HUES6 (cell line): ENCODE measurements around the gene CNTNAP5.

Experiments
- H3K27ac ChIP-seq: 2 replicates; pipeline ENCODE4 v1.7.0; 2013; ENCODE audit warnings: low read depth, mild to moderate bottlenecking, low read length, inconsistent platforms
- H3K27me3 ChIP-seq: 2 replicates; pipeline ENCODE4 v1.6.1; 2013; ENCODE audit warnings: low read length; ENCODE audit not compliant: control insufficient read depth, insufficient read depth
- H3K36me3 ChIP-seq: 2 replicates; pipeline ENCODE4 v1.6.1; 2013; ENCODE audit warnings: low read length; ENCODE audit not compliant: control insufficient read depth, insufficient read depth
- H3K4me1 ChIP-seq: 2 replicates; pipeline ENCODE4 v1.6.1; 2013; ENCODE audit warnings: low read length; ENCODE audit not compliant: control insufficient read depth, insufficient read depth
- H3K4me3 ChIP-seq: 2 replicates; pipeline ENCODE4 v1.5.1; 2013; ENCODE audit warnings: low read depth, low read length
- H3K9ac ChIP-seq: one replicate; pipeline ENCODE4 v1.6.1; 2013; ENCODE audit warnings: mild to moderate bottlenecking, low read length
- H3K9me3 ChIP-seq: 2 replicates; pipeline ENCODE4 v1.6.1; 2013; ENCODE audit warnings: low read depth, low read length; ENCODE audit not compliant: control insufficient read depth, insufficient read depth

CNTNAP5 gene

DNA sequence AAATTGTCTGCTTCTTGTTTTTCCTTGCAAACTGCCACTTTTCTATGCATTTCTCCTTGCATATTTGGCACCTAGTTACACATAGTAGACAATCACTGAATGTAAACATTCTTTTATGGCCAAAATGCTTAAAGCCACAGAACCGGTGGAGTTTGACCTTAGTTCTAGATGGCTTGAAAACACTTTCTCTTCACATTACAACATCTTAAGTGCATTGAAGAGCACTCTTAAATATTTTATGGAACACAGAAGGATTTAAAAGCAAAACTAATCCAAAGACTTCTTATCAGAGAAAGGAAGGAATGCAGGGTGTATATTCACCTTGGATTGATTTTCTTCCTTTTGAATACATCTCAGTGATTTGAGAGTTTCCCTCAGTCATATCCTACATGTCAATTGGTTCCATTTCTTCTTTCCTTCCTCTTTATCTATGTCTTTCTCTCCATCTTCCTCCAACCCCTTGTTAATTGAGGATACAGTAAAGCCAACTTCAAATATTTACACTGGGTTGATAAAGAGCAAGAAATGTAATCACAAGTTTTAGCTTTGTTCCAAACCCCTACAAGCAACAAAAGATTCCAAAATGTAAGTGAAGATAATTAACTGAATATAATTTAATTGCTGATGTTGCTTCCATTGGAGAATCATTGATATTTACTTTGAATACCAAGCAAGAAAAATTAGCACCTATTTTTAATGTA lies 548.0 kb downstream of the CNTNAP5 start:
- no peaks in the 10 kb centered on the region for H3K4me1 ChIP-seq
- no peak overlapping the region for H3K4me3 ChIP-seq
- no peaks in the 10 kb centered on the region for H3K36me3 ChIP-seq
- no peak overlapping the region for H3K9ac ChIP-seq
- H3K9me3 ChIP-seq: no peaks in the 10 kb centered on the region
- H3K27me3 ChIP-seq: no peaks in the 10 kb centered on the region
- H3K27ac ChIP-seq: no peak overlapping the region

- Histone ChIP-seq H3K4me3 (no peak overlapping the region), H3K36me3 (no peaks in the 10 kb centered on the region), H3K4me1 (no peaks in the 10 kb centered on the region; the same call in 1 of the 2 replicates), H3K9me3 (no peaks in the 10 kb centered on the region), H3K9ac (no peak overlapping the region), H3K27ac (no peak overlapping the region), H3K27me3 (no peaks in the 10 kb centered on the region)
These were observed 550.4 kb downstream of the CNTNAP5 start for GRCh38 chr2:124575497-124575896.

DNA sequence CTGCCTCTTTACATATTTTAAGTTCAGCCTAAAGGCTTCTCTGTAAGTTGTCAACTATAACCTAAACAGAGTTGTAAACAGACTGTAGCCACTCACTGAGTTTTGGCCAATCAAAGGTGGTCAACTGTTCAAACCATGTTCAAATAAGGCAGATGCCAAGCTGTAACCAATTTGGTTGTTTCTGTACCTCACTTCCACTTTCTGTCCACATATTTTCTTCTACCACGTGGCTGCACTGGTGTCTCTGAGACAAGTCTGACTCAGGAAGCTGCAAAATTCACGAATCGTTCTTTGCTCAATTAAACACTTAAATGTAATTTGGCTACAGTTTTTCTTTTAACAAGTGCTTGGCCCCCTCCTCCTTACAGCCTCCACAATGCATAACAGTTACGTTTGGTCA lies 555.2 kb downstream of the CNTNAP5 start:
- Histone ChIP-seq H3K27ac (no peak overlapping the region), H3K9ac (no peak overlapping the region), H3K27me3 (no peaks in the 10 kb centered on the region), H3K4me3 (no peak overlapping the region), H3K4me1 (peaks cover 3% of the 10 kb centered on the region), H3K36me3 (no peaks in the 10 kb centered on the region), H3K9me3 (no peaks in the 10 kb centered on the region)

GRCh38 chr2:124582387-124582786 lies 557.3 kb downstream of the CNTNAP5 start:
- no peak overlapping the region for H3K27ac ChIP-seq
- H3K4me3 ChIP-seq: no peak overlapping the region
- no peak overlapping the region for H3K9ac ChIP-seq
- H3K27me3 ChIP-seq: no peaks in the 10 kb centered on the region
- H3K9me3 ChIP-seq: no peaks in the 10 kb centered on the region
- no peaks in the 10 kb centered on the region for H3K36me3 ChIP-seq
- peaks cover 3% of the 10 kb centered on the region for H3K4me1 ChIP-seq

DNA sequence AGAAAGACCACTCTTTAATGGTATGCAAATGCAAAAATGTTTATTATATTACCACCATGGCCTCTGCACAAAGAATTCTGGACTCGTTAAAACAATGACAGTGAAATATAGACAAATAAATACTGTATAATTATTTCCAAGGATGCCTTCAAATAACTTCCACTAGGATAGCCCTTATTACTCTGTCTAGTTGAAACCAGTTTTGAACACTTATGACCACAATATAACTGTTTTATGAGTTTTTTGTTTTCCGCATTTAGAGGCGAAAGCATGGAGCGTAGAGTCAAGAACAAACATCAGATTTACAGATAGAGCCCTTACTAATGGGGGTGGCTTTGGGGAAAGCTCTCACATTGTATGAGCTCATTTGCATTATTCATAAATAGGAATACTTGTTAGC lies 559.5 kb downstream of the CNTNAP5 start:
- no peak overlapping the region for H3K27ac ChIP-seq
- peaks cover 3% of the 10 kb centered on the region for H3K4me1 ChIP-seq
- H3K4me3 ChIP-seq: no peak overlapping the region
- H3K27me3 ChIP-seq: no peaks in the 10 kb centered on the region
- no peak overlapping the region for H3K9ac ChIP-seq
- no peaks in the 10 kb centered on the region for H3K9me3 ChIP-seq
- H3K36me3 ChIP-seq: no peaks in the 10 kb centered on the region

DNA sequence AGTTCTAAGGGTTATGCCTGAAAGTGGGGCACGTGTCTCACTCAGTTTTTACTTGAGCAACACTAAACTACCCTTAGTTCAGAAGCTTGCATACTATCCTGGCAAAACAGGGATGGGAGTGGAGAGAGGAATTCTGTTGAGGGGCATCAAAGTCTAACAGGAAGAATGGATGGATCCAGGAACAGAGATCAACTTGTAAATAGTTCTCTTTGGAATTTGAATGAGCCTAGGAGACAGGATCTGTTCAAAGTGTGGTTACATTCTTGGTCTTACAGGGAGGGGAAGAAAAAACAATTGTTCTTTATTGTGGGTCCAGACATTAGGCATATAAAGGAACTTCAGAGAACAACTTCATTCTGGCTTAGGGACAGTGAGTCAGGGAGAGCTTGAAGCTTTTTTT lies 560.2 kb downstream of the CNTNAP5 start:
- peaks cover 3% of the 10 kb centered on the region for H3K4me1 ChIP-seq
- H3K4me3 ChIP-seq: no peak overlapping the region
- H3K9me3 ChIP-seq: no peaks in the 10 kb centered on the region
- no peak overlapping the region for H3K9ac ChIP-seq
- H3K27ac ChIP-seq: no peak overlapping the region
- H3K27me3 ChIP-seq: no peaks in the 10 kb centered on the region
- no peaks in the 10 kb centered on the region for H3K36me3 ChIP-seq

- no peak overlapping the region for H3K4me3 ChIP-seq
- H3K27ac ChIP-seq: no peak overlapping the region
- no peaks in the 10 kb centered on the region for H3K36me3 ChIP-seq
- peaks cover 3% of the 10 kb centered on the region; the same call in 1 of the 2 replicates for H3K4me1 ChIP-seq
- H3K9ac ChIP-seq: no peak overlapping the region
- H3K9me3 ChIP-seq: no peaks in the 10 kb centered on the region
- H3K27me3 ChIP-seq: no peaks in the 10 kb centered on the region
These were observed 561.1 kb downstream of the CNTNAP5 start for GRCh38 chr2:124586210-124586609.

DNA sequence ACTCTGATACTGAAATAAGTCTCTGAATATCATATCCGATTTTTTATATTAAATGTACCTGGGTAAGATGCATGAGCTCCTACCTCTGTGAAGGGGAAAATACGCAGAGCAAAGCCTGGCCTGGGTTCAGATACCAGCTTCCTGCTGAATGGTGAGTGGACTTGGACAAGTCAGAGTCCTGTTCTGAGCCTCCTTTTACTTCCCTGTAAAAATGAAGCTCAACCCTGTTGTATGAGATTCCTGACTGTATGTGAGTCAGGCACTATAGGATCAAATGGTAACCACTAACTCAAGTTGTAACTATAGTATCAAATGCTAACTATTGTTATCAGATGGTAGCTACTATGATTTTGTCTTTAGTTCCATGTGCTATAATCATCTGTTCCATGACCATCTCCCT lies 561.7 kb downstream of the CNTNAP5 start:
- no peaks in the 10 kb centered on the region for H3K36me3 ChIP-seq
- H3K9me3 ChIP-seq: no peaks in the 10 kb centered on the region
- H3K27ac ChIP-seq: no peak overlapping the region
- no peaks in the 10 kb centered on the region for H3K27me3 ChIP-seq
- no peak overlapping the region for H3K9ac ChIP-seq
- H3K4me1 ChIP-seq: peaks cover 3% of the 10 kb centered on the region; the same call in 1 of the 2 replicates
- H3K4me3 ChIP-seq: no peak overlapping the region

GRCh38 chr2:124589971-124590370 lies 564.9 kb downstream of the CNTNAP5 start:
- Histone ChIP-seq H3K9ac (no peak overlapping the region), H3K27ac (no peak overlapping the region), H3K36me3 (no peaks in the 10 kb centered on the region), H3K4me3 (no peak overlapping the region), H3K4me1 (peaks cover 2% of the 10 kb centered on the region; the same call in 1 of the 2 replicates), H3K27me3 (no peaks in the 10 kb centered on the region), H3K9me3 (no peaks in the 10 kb centered on the region)

DNA sequence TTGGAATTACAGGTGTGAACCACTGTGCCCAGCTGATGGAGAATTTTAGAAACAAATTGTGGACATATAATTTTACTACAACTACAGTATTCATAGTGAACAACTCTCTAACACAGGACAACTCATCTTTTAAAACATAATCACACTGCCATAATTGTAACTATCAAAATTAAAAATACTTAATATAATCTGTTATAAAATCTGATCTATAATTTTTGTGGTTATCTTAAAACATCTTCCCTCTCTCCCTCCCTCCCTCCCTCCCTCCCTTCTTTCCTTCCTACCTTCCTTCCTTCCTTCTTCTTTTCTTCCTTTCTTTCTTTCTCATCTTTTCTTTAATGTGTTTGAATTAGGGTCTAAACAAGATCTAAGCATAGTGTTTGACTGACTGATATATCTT lies 577.7 kb downstream of the CNTNAP5 start:
- Histone ChIP-seq H3K9ac (no peak overlapping the region), H3K27ac (no peak overlapping the region), H3K4me3 (no peak overlapping the region), H3K36me3 (no peaks in the 10 kb centered on the region), H3K9me3 (no peaks in the 10 kb centered on the region), H3K4me1 (no peaks in the 10 kb centered on the region; the same call in 1 of the 2 replicates), H3K27me3 (no peaks in the 10 kb centered on the region)

GRCh38 chr2:124604940-124605339 lies 579.9 kb downstream of the CNTNAP5 start:
- Histone ChIP-seq H3K27ac (no peak overlapping the region), H3K4me3 (no peak overlapping the region), H3K4me1 (peaks cover 6% of the 10 kb centered on the region), H3K27me3 (no peaks in the 10 kb centered on the region), H3K9me3 (no peaks in the 10 kb centered on the region), H3K9ac (no peak overlapping the region), H3K36me3 (no peaks in the 10 kb centered on the region)
